OCI-LY7 (cell line): ENCODE measurements around the gene ACOT11.

ENCODE experiments used
- EZH2phosphoT487 ChIP-seq: fragments of 200-600 bp; sonication (generic); IDR thresholded peaks from 2 replicates; pipeline ENCODE4 v1.6.1; 2018; ENCODE audit warnings: low read depth, borderline replicate concordance, mild to moderate bottlenecking, mixed run types, antibody characterized with exemption, low read length, moderate library complexity, mixed read lengths
- TF ChIP-seq, protein P1 (sequence below): fragments of 200-600 bp; sonication (generic); conservative IDR thresholded peaks from 2 replicates; pipeline ENCODE4 v1.5.1; 2014; ENCODE audit warnings: mild to moderate bottlenecking, antibody characterized with exemption, low read length, moderate library complexity, mixed read lengths

DNA sequence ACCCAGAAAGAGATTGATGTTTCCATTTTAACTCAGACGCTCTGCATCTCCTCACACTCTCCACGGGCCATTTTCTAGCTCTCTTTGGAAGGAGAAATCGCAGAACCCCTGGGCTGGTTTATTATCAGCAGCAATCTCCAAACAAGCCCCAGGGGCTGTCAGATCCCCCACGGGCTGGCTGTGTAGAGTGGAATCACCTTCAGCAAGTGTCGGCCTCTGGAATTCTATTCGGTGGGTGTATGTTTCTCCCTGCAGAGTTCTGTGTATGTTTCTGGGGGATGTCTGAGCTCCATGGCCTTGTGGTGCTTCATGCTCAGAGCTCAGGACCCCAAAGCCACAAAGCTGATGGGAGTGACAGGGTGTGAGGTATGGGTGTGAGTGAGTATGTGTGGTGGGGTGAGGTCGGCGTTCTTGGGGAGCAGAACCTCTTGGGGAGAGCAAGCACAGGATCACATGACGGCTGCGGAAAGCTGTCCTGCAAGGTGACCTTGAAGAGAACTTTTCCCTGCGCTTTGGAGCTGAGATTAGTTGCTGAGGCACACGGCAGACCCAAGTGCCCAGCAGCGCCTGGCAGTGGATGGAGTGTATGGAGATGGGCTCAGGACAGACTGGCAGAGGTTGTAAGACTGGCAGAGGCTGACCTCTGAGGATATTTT is 489 bp downstream of the ACOT11 start:
- TF ChIP-seq, protein P1, sequence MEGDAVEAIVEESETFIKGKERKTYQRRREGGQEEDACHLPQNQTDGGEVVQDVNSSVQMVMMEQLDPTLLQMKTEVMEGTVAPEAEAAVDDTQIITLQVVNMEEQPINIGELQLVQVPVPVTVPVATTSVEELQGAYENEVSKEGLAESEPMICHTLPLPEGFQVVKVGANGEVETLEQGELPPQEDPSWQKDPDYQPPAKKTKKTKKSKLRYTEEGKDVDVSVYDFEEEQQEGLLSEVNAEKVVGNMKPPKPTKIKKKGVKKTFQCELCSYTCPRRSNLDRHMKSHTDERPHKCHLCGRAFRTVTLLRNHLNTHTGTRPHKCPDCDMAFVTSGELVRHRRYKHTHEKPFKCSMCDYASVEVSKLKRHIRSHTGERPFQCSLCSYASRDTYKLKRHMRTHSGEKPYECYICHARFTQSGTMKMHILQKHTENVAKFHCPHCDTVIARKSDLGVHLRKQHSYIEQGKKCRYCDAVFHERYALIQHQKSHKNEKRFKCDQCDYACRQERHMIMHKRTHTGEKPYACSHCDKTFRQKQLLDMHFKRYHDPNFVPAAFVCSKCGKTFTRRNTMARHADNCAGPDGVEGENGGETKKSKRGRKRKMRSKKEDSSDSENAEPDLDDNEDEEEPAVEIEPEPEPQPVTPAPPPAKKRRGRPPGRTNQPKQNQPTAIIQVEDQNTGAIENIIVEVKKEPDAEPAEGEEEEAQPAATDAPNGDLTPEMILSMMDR = no peak
- no peak for TF ChIP-seq EZH2phosphoT487
